ENCODE results near the gene LRMDA.

LRMDA gene

GRCh38 chr10:76010703-76011102, 579.3 kb downstream of the LRMDA start:
- Histone ChIP-seq H3K27ac (no peak overlapping the region), H3K27me3 (ENCODE audit: insufficient read depth, low read depth) (no peaks in the 10 kb centered on the region), H3K4me2 (no peak overlapping the region), H3K4me1 (ENCODE audit: low read depth, poor library complexity, severe bottlenecking) (no peaks in the 10 kb centered on the region), H3K36me3 (ENCODE audit: insufficient read depth) (no peaks in the 10 kb centered on the region), H3K9ac (no peak overlapping the region), H2AFZ (ENCODE audit: low read depth) (no peak overlapping the region), H4K20me1 (ENCODE audit: insufficient read depth) (no peaks in the 10 kb centered on the region), H3K79me2 (ENCODE audit: insufficient read depth, low read depth) (no peaks in the 10 kb centered on the region), H3K4me3 (IDR thresholded peaks at IDR 0.05; ENCODE audit: insufficient read depth, low read depth, low read length) (no peak overlapping the region)
- TF ChIP-seq, protein P1, sequence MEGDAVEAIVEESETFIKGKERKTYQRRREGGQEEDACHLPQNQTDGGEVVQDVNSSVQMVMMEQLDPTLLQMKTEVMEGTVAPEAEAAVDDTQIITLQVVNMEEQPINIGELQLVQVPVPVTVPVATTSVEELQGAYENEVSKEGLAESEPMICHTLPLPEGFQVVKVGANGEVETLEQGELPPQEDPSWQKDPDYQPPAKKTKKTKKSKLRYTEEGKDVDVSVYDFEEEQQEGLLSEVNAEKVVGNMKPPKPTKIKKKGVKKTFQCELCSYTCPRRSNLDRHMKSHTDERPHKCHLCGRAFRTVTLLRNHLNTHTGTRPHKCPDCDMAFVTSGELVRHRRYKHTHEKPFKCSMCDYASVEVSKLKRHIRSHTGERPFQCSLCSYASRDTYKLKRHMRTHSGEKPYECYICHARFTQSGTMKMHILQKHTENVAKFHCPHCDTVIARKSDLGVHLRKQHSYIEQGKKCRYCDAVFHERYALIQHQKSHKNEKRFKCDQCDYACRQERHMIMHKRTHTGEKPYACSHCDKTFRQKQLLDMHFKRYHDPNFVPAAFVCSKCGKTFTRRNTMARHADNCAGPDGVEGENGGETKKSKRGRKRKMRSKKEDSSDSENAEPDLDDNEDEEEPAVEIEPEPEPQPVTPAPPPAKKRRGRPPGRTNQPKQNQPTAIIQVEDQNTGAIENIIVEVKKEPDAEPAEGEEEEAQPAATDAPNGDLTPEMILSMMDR (conservative IDR thresholded peaks at IDR 0.05; ENCODE audit: low read depth, low read length): no peak

GRCh38 chr10:76012716-76013327, 581.4 kb downstream of the LRMDA start:
- TF ChIP-seq, protein P1 (conservative IDR thresholded peaks at IDR 0.05; ENCODE audit: low read depth, low read length): no peak

DNA sequence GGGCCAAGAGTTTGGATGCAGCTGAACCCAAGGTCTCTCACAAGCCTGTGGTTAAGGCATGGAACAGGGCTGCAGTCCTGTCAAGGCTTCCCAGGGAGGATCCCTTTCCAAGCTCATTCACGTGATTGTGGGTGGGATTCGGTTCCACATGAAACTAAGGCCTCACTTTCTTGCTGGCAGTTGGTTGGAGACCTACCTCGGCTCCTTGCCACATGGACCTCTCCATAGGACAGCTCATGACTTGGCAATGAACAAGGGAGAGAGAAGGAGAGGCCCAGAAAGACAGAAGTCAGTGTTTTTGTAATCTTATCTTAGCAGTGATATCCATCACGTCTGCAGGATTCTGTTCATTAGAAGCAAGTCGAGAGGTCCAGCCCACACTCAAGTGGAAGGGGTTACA, 583.8 kb downstream of the LRMDA start:
- no peaks in the 10 kb centered on the region for H3K4me1 ChIP-seq (ENCODE audit: low read depth, poor library complexity, severe bottlenecking)
- H3K79me2 ChIP-seq (ENCODE audit: insufficient read depth, low read depth): no peaks in the 10 kb centered on the region
- H4K20me1 ChIP-seq (ENCODE audit: insufficient read depth): no peaks in the 10 kb centered on the region
- H3K27me3 ChIP-seq (ENCODE audit: insufficient read depth, low read depth): no peaks in the 10 kb centered on the region
- H3K4me3 ChIP-seq (IDR thresholded peaks at IDR 0.05; ENCODE audit: insufficient read depth, low read depth, low read length): no peak overlapping the region
- no peaks in the 10 kb centered on the region for H3K36me3 ChIP-seq (ENCODE audit: insufficient read depth)
- H3K27ac ChIP-seq: no peak overlapping the region
- no peak overlapping the region for H3K4me2 ChIP-seq
- H2AFZ ChIP-seq (ENCODE audit: low read depth): no peak overlapping the region
- H3K9ac ChIP-seq: no peak overlapping the region
- TF ChIP-seq, protein P1 (conservative IDR thresholded peaks at IDR 0.05; ENCODE audit: low read depth, low read length): no peak

More at GRCh38 chr10:76012716-76013327, 581.4 kb downstream of the LRMDA start:
- H3K79me2 ChIP-seq (ENCODE audit: insufficient read depth, low read depth): no peaks in the 10 kb centered on the region
- no peak overlapping the region for H3K9ac ChIP-seq
- H3K4me3 ChIP-seq (IDR thresholded peaks at IDR 0.05; ENCODE audit: insufficient read depth, low read depth, low read length): no peak overlapping the region
- no peaks in the 10 kb centered on the region for H4K20me1 ChIP-seq (ENCODE audit: insufficient read depth)
- no peaks in the 10 kb centered on the region for H3K36me3 ChIP-seq (ENCODE audit: insufficient read depth)
- no peak overlapping the region for H3K4me2 ChIP-seq
- H3K4me1 ChIP-seq (ENCODE audit: low read depth, poor library complexity, severe bottlenecking): no peaks in the 10 kb centered on the region
- H2AFZ ChIP-seq (ENCODE audit: low read depth): no peak overlapping the region
- no peaks in the 10 kb centered on the region for H3K27me3 ChIP-seq (ENCODE audit: insufficient read depth, low read depth)
- H3K27ac ChIP-seq: no peak overlapping the region

- Histone ChIP-seq H3K4me1 (ENCODE audit: low read depth, poor library complexity, severe bottlenecking) (no peaks in the 10 kb centered on the region), H3K27ac (no peak overlapping the region), H3K27me3 (ENCODE audit: insufficient read depth, low read depth) (no peaks in the 10 kb centered on the region), H3K4me2 (no peak overlapping the region), H3K9ac (no peak overlapping the region), H3K4me3 (IDR thresholded peaks at IDR 0.05; ENCODE audit: insufficient read depth, low read depth, low read length) (no peak overlapping the region), H4K20me1 (ENCODE audit: insufficient read depth) (no peaks in the 10 kb centered on the region), H3K36me3 (ENCODE audit: insufficient read depth) (no peaks in the 10 kb centered on the region), H2AFZ (ENCODE audit: low read depth) (no peak overlapping the region), H3K79me2 (ENCODE audit: insufficient read depth, low read depth) (no peaks in the 10 kb centered on the region)
- TF ChIP-seq, protein P1 (conservative IDR thresholded peaks at IDR 0.05; ENCODE audit: low read depth, low read length): no peak
Observed at GRCh38 chr10:76017026-76017732, 585.8 kb downstream of the LRMDA start.
